Neural progenitor cell (in vitro differentiated cells): ENCODE data around the gene PGR. TPM values are rescaled to one million over a fixed set of nuclear protein-coding genes. Genes with fewer than 3 reads are reported as not detected.

Experiments used
- DNase-seq: peaks from one replicate; pipeline ENCODE4 v3.0.0-alpha.2; 2016; ENCODE audit warnings: low spot score
- H2AFZ ChIP-seq: fragments of 200-600 bp; sonication (generic); replicated peaks from 2 replicates; pipeline ENCODE4 v1.6.1; 2016; ENCODE audit warnings: antibody characterized with exemption
- H3F3A ChIP-seq: fragments of 200-600 bp; sonication (generic); 2 replicates; pipeline ENCODE4 v1.6.1; 2016; ENCODE audit warnings: antibody characterized with exemption, low read depth
- H3K27ac ChIP-seq: fragments of 200-600 bp; sonication (generic); 2 replicates; pipeline ENCODE4 v1.5.1; 2016; ENCODE audit warnings: mild to moderate bottlenecking
- H3K27me3 ChIP-seq: fragments of 200-600 bp; sonication (generic); 2 replicates; pipeline ENCODE4 v1.6.1; 2016; ENCODE audit warnings: mild to moderate bottlenecking, moderate library complexity
- H3K36me3 ChIP-seq: fragments of 200-600 bp; sonication (generic); 2 replicates; pipeline ENCODE4 v1.5.1; 2016
- H3K4me1 ChIP-seq: fragments of 200-600 bp; sonication (generic); 2 replicates; pipeline ENCODE4 v1.6.1; 2016; ENCODE audit warnings: mixed run types
- H3K4me2 ChIP-seq: fragments of 200-600 bp; sonication (generic); 2 replicates; pipeline ENCODE4 v1.6.1; 2016
- H3K4me3 ChIP-seq: fragments of 200-600 bp; sonication (generic); 2 replicates; pipeline ENCODE4 v1.5.1; 2016
- H3K79me2 ChIP-seq: fragments of 200-600 bp; sonication (generic); 2 replicates; pipeline ENCODE4 v1.6.1; 2016; ENCODE audit warnings: low read depth
- H3K9ac ChIP-seq: fragments of 200-600 bp; sonication (generic); 2 replicates; pipeline ENCODE4 v1.6.1; 2016
- H3K9me3 ChIP-seq: fragments of 200-600 bp; sonication (generic); 2 replicates; pipeline ENCODE4 v1.5.1; 2016; ENCODE audit warnings: low read depth
- H4K20me1 ChIP-seq: fragments of 200-600 bp; sonication (generic); 2 replicates; pipeline ENCODE4 v1.6.1; 2016; ENCODE audit warnings: low read depth
- H3K27ac Mint-ChIP-seq: 3 replicates; pipeline ENCODE4 v1.8.0; 2021; ENCODE audit warnings: mixed read lengths
- H3K27me3 Mint-ChIP-seq: 2 replicates; pipeline ENCODE4 v1.8.0; 2022; ENCODE audit warnings: low read depth, mild to moderate bottlenecking, inconsistent platforms, moderate library complexity, mixed read lengths; ENCODE audit not compliant: insufficient read depth
- H3K36me3 Mint-ChIP-seq: 3 replicates; pipeline ENCODE4 v1.8.0; 2021; ENCODE audit warnings: mixed read lengths
- H3K4me1 Mint-ChIP-seq: 3 replicates; pipeline ENCODE4 v1.8.0; 2021; ENCODE audit warnings: mixed read lengths
- H3K4me3 Mint-ChIP-seq: 3 replicates; pipeline ENCODE4 v1.8.0; 2021; ENCODE audit warnings: mild to moderate bottlenecking, moderate library complexity, mixed read lengths
- H3K9me3 Mint-ChIP-seq: 3 replicates; pipeline ENCODE4 v1.8.0; 2020; ENCODE audit warnings: mixed read lengths
- EZH2 ChIP-seq: fragments of 200-600 bp; sonication (generic); IDR thresholded peaks from 2 replicates; pipeline ENCODE4 v1.6.1; 2017; ENCODE audit warnings: antibody characterized with exemption, mild to moderate bottlenecking, moderate library complexity
- EZH2phosphoT487 ChIP-seq: fragments of 200-600 bp; sonication (generic); IDR thresholded peaks from 2 replicates; pipeline ENCODE4 v1.6.1; 2017; ENCODE audit warnings: antibody characterized with exemption
- total RNA-seq: library from RNA; depleted of rRNA; stranded (reverse); fragments of >200 nt; gene quantifications from 2 replicates; pipeline ENCODE4 v1.2.3, GENCODE V29; 2015; ENCODE audit warnings: low replicate concordance
- TF ChIP-seq, protein P1 (sequence below): fragments of 200-600 bp; sonication (generic); IDR thresholded peaks from 2 replicates; pipeline ENCODE4 v1.5.1; 2017; ENCODE audit warnings: antibody characterized with exemption, mild to moderate bottlenecking

PGR gene
- total RNA-seq, 1 donor from 2014 or later, result 0.07 TPM

GRCh38 chr11:101008961-101009689, 120.5 kb downstream of the PGR start:
- no peak overlapping the region for H3K4me3 ChIP-seq
- Mint-ChIP-seq H3K4me1 (peaks cover 4% of the 10 kb centered on the region), H3K9me3 (no peaks in the 10 kb centered on the region), H3K36me3 (no peaks in the 10 kb centered on the region), H3K4me3 (no peak overlapping the region), H3K27me3 (no peaks in the 10 kb centered on the region), H3K27ac (no peak overlapping the region)
- H3F3A ChIP-seq, result no peaks in the 10 kb centered on the region
- no peaks in the 10 kb centered on the region for H3K79me2 ChIP-seq
- no peak overlapping the region for H3K27ac ChIP-seq
- H3K4me1 ChIP-seq, result no peaks in the 10 kb centered on the region
- H3K36me3 ChIP-seq, result no peaks in the 10 kb centered on the region
- TF ChIP-seq, protein P1, sequence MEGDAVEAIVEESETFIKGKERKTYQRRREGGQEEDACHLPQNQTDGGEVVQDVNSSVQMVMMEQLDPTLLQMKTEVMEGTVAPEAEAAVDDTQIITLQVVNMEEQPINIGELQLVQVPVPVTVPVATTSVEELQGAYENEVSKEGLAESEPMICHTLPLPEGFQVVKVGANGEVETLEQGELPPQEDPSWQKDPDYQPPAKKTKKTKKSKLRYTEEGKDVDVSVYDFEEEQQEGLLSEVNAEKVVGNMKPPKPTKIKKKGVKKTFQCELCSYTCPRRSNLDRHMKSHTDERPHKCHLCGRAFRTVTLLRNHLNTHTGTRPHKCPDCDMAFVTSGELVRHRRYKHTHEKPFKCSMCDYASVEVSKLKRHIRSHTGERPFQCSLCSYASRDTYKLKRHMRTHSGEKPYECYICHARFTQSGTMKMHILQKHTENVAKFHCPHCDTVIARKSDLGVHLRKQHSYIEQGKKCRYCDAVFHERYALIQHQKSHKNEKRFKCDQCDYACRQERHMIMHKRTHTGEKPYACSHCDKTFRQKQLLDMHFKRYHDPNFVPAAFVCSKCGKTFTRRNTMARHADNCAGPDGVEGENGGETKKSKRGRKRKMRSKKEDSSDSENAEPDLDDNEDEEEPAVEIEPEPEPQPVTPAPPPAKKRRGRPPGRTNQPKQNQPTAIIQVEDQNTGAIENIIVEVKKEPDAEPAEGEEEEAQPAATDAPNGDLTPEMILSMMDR, result no peak
- TF ChIP-seq EZH2 (no peak), EZH2phosphoT487 (no peak)
- H2AFZ ChIP-seq, result no peak overlapping the region
- no peaks in the 10 kb centered on the region for H3K27me3 ChIP-seq
- no peaks in the 10 kb centered on the region for H4K20me1 ChIP-seq
- no peak overlapping the region for H3K9ac ChIP-seq
- DNase-seq, result no peak
- no peak overlapping the region for H3K4me2 ChIP-seq
- H3K9me3 ChIP-seq, result no peaks in the 10 kb centered on the region

DNA sequence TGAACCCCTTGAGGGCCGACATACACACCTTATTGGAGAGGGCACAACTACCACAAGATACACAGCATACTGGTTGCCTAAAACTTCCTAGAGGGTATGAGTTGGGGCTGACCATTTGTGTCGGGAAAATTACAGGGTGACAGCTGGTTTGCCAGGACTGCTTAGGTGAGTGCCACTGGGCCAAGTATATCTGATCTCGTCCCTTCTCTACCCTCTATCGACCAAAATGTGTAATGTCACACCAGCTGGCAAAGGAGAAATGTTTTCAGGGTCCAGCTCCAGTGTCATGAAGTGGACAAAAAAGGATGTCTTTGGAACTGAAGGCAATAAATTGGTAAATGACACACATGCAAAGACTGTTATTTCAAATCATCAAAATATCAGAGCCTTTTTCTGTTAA, 126.1 kb downstream of the PGR start:
- H3K27me3 Mint-ChIP-seq, result peaks cover 3% of the 10 kb centered on the region
- no peak overlapping the region for H3K4me3 Mint-ChIP-seq
- H3K79me2 ChIP-seq, result no peaks in the 10 kb centered on the region
- no peak overlapping the region for H3K27ac Mint-ChIP-seq
- H3K27ac ChIP-seq, result no peak overlapping the region
- H3K9ac ChIP-seq, result no peak overlapping the region
- no peak for DNase-seq
- TF ChIP-seq EZH2, result no peak
- TF ChIP-seq, protein P1, result peak; percentile 9
- no peaks in the 10 kb centered on the region for H3K36me3 Mint-ChIP-seq
- H3K9me3 ChIP-seq, result no peaks in the 10 kb centered on the region
- H3K27me3 ChIP-seq, result no peaks in the 10 kb centered on the region
- peaks cover 9% of the 10 kb centered on the region for H3K4me1 Mint-ChIP-seq
- no peak overlapping the region for H2AFZ ChIP-seq
- no peak overlapping the region for H3K4me3 ChIP-seq
- no peaks in the 10 kb centered on the region for H3K9me3 Mint-ChIP-seq
- no peak overlapping the region for H3K4me2 ChIP-seq
- H3F3A ChIP-seq, result no peaks in the 10 kb centered on the region
- no peaks in the 10 kb centered on the region for H3K36me3 ChIP-seq
- no peaks in the 10 kb centered on the region for H3K4me1 ChIP-seq
- H4K20me1 ChIP-seq, result no peaks in the 10 kb centered on the region

DNA sequence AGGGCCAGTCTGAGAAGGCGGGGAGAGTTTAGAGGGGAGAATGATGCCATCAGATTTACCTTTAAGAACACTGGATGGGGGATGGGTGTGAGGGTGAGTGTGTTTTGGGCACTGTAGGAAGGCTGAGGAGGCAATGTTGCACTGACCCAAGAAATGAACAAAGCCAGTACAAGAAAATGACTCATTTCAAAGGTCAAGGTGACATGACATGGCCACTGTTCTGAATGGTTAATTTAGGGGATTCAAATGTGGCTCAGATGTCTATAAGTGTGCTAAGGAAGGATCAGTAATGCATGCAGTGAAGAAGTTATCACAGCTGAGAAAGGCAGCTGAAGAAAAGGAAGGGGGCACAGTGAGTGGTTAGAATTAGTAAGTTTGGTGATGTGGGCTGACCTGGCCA, 129.9 kb downstream of the PGR start:
- Histone ChIP-seq H3K9ac (no peak overlapping the region), H3K27ac (no peak overlapping the region), H3K9me3 (no peaks in the 10 kb centered on the region), H3K4me3 (no peak overlapping the region), H2AFZ (no peak overlapping the region), H3K79me2 (no peaks in the 10 kb centered on the region), H3K36me3 (no peaks in the 10 kb centered on the region), H3K4me1 (no peaks in the 10 kb centered on the region), H4K20me1 (no peaks in the 10 kb centered on the region), H3K27me3 (no peaks in the 10 kb centered on the region), H3F3A (no peaks in the 10 kb centered on the region), H3K4me2 (no peak overlapping the region)
- peaks cover 4% of the 10 kb centered on the region for H3K27me3 Mint-ChIP-seq
- TF ChIP-seq EZH2, result no peak
- no peak for TF ChIP-seq EZH2phosphoT487
- TF ChIP-seq, protein P1, result no peak
- DNase-seq, result no peak
- H3K4me3 Mint-ChIP-seq, result no peak overlapping the region
- no peaks in the 10 kb centered on the region for H3K9me3 Mint-ChIP-seq
- H3K36me3 Mint-ChIP-seq, result no peaks in the 10 kb centered on the region
- H3K27ac Mint-ChIP-seq, result peak overlapping the region; percentile 10
- peaks cover 9% of the 10 kb centered on the region for H3K4me1 Mint-ChIP-seq
